Measurements from ENCODE around the gene MAF.

Gene MAF

GRCh38 chr16:79559532-79559931 lies 41.0 kb downstream of the MAF start:
- DNase-seq, result no peak
- no peaks in the 10 kb centered on the region for H3K27me3 ChIP-seq (replicated peaks; ENCODE audit: control insufficient read depth, insufficient read depth, low read length, poor library complexity, severe bottlenecking)
- H3K4me1 ChIP-seq (ENCODE audit: control insufficient read depth, insufficient read depth, low read length, poor library complexity, severe bottlenecking), result no peaks in the 10 kb centered on the region
- H3K27ac ChIP-seq (ENCODE audit: insufficient read depth, low read length, poor library complexity, severe bottlenecking), result no peak overlapping the region
- H3K9me3 ChIP-seq (ENCODE audit: control insufficient read depth, low read length), result no peaks in the 10 kb centered on the region
- H3K36me3 ChIP-seq (ENCODE audit: control insufficient read depth, insufficient read depth, low read length), result no peaks in the 10 kb centered on the region
- no peak overlapping the region for H3K4me3 ChIP-seq (ENCODE audit: insufficient read depth, low read depth, low read length, poor library complexity, severe bottlenecking)

GRCh38 chr16:79557421-79557820 lies 43.1 kb downstream of the MAF start:
- Histone ChIP-seq H3K27me3 (replicated peaks; ENCODE audit: control insufficient read depth, insufficient read depth, low read length, poor library complexity, severe bottlenecking) (no peaks in the 10 kb centered on the region), H3K36me3 (ENCODE audit: control insufficient read depth, insufficient read depth, low read length) (no peaks in the 10 kb centered on the region), H3K4me3 (ENCODE audit: insufficient read depth, low read depth, low read length, poor library complexity, severe bottlenecking) (no peak overlapping the region), H3K9me3 (ENCODE audit: control insufficient read depth, low read length) (no peaks in the 10 kb centered on the region), H3K4me1 (ENCODE audit: control insufficient read depth, insufficient read depth, low read length, poor library complexity, severe bottlenecking) (no peaks in the 10 kb centered on the region), H3K27ac (ENCODE audit: insufficient read depth, low read length, poor library complexity, severe bottlenecking) (no peak overlapping the region)
- DNase-seq, result no peak

- Histone ChIP-seq H3K4me3 (ENCODE audit: insufficient read depth, low read depth, low read length, poor library complexity, severe bottlenecking) (no peak overlapping the region), H3K9me3 (ENCODE audit: control insufficient read depth, low read length) (no peaks in the 10 kb centered on the region), H3K4me1 (ENCODE audit: control insufficient read depth, insufficient read depth, low read length, poor library complexity, severe bottlenecking) (no peaks in the 10 kb centered on the region), H3K27ac (ENCODE audit: insufficient read depth, low read length, poor library complexity, severe bottlenecking) (no peak overlapping the region), H3K27me3 (replicated peaks; ENCODE audit: control insufficient read depth, insufficient read depth, low read length, poor library complexity, severe bottlenecking) (no peaks in the 10 kb centered on the region), H3K36me3 (ENCODE audit: control insufficient read depth, insufficient read depth, low read length) (no peaks in the 10 kb centered on the region)
- DNase-seq, result no peak
Measured at GRCh38 chr16:79554912-79555311, 45.6 kb downstream of the MAF start.

GRCh38 chr16:79550373-79550772 lies 50.2 kb downstream of the MAF start:
- no peaks in the 10 kb centered on the region for H3K4me1 ChIP-seq (ENCODE audit: control insufficient read depth, insufficient read depth, low read length, poor library complexity, severe bottlenecking)
- H3K27me3 ChIP-seq (replicated peaks; ENCODE audit: control insufficient read depth, insufficient read depth, low read length, poor library complexity, severe bottlenecking), result no peaks in the 10 kb centered on the region
- H3K9me3 ChIP-seq (ENCODE audit: control insufficient read depth, low read length), result no peaks in the 10 kb centered on the region
- H3K4me3 ChIP-seq (ENCODE audit: insufficient read depth, low read depth, low read length, poor library complexity, severe bottlenecking), result no peak overlapping the region
- DNase-seq, result no peak
- H3K27ac ChIP-seq (ENCODE audit: insufficient read depth, low read length, poor library complexity, severe bottlenecking), result no peak overlapping the region
- no peaks in the 10 kb centered on the region for H3K36me3 ChIP-seq (ENCODE audit: control insufficient read depth, insufficient read depth, low read length)

- Histone ChIP-seq H3K27me3 (replicated peaks; ENCODE audit: control insufficient read depth, insufficient read depth, low read length, poor library complexity, severe bottlenecking) (no peaks in the 10 kb centered on the region), H3K4me1 (ENCODE audit: control insufficient read depth, insufficient read depth, low read length, poor library complexity, severe bottlenecking) (no peaks in the 10 kb centered on the region), H3K27ac (ENCODE audit: insufficient read depth, low read length, poor library complexity, severe bottlenecking) (no peak overlapping the region), H3K9me3 (ENCODE audit: control insufficient read depth, low read length) (no peaks in the 10 kb centered on the region), H3K36me3 (ENCODE audit: control insufficient read depth, insufficient read depth, low read length) (no peaks in the 10 kb centered on the region), H3K4me3 (ENCODE audit: insufficient read depth, low read depth, low read length, poor library complexity, severe bottlenecking) (no peak overlapping the region)
- DNase-seq, result no peak
Measured at GRCh38 chr16:79547085-79547484, 53.5 kb downstream of the MAF start.

Measured in effector memory CD4-positive, alpha-beta T cell (primary cell).